HL-60 (cell line): ENCODE data around the gene KSR1.

Source experiments
- CTCF ChIP-seq: IDR thresholded peaks from one replicate; pipeline ENCODE4 v1.5.1; 2011; ENCODE audit warnings: low read length, control low read depth, inconsistent platforms; ENCODE audit not compliant: insufficient read depth
- POLR2AphosphoS5 ChIP-seq: IDR thresholded peaks from 2 replicates; pipeline ENCODE4 v1.6.1; 2012; ENCODE audit warnings: low read depth
- TF ChIP-seq, protein P1 (sequence below): IDR thresholded peaks from 2 replicates; pipeline ENCODE4 v1.6.1; 2012; ENCODE audit warnings: low read depth; ENCODE audit not compliant: insufficient replicate concordance

GRCh38 chr17:27449988-27450387 lies 6.3 kb upstream of the KSR1 start:
- TF ChIP-seq POLR2AphosphoS5 (no peak), CTCF (no peak)
- TF ChIP-seq, protein P1, sequence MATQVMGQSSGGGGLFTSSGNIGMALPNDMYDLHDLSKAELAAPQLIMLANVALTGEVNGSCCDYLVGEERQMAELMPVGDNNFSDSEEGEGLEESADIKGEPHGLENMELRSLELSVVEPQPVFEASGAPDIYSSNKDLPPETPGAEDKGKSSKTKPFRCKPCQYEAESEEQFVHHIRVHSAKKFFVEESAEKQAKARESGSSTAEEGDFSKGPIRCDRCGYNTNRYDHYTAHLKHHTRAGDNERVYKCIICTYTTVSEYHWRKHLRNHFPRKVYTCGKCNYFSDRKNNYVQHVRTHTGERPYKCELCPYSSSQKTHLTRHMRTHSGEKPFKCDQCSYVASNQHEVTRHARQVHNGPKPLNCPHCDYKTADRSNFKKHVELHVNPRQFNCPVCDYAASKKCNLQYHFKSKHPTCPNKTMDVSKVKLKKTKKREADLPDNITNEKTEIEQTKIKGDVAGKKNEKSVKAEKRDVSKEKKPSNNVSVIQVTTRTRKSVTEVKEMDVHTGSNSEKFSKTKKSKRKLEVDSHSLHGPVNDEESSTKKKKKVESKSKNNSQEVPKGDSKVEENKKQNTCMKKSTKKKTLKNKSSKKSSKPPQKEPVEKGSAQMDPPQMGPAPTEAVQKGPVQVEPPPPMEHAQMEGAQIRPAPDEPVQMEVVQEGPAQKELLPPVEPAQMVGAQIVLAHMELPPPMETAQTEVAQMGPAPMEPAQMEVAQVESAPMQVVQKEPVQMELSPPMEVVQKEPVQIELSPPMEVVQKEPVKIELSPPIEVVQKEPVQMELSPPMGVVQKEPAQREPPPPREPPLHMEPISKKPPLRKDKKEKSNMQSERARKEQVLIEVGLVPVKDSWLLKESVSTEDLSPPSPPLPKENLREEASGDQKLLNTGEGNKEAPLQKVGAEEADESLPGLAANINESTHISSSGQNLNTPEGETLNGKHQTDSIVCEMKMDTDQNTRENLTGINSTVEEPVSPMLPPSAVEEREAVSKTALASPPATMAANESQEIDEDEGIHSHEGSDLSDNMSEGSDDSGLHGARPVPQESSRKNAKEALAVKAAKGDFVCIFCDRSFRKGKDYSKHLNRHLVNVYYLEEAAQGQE: no peak
